ENCODE data around the gene CSH2. TPM values are rescaled to one million over a fixed set of nuclear protein-coding genes. Genes with fewer than 3 reads are reported as not detected.

The CSH2 gene
- total and polyA plus RNA-seq, 9 of the 15 experiments (the other 6 are each of a cell fraction or from before 2014, with no cell fraction given) = not detected

GRCh38 chr17:63834431-63835166, 38.9 kb downstream of the CSH2 start (continued):
- TF ChIP-seq CBX1 (IDR thresholded peaks at IDR 0.05; ENCODE audit: low read depth) (no peak), CCNT2 (IDR thresholded peaks at IDR 0.05; ENCODE audit: borderline replicate concordance, extremely low read depth, insufficient read length, low read depth, low read length) (no peak), TFE3 (CRISPR knock-in tag; IDR thresholded peaks at IDR 0.05) (no peak), ZC3H11A (IDR thresholded peaks at IDR 0.05; ENCODE audit: low read depth, low read length) (no peak), CBFB (CRISPR knock-in tag; IDR thresholded peaks at IDR 0.05) (no peak), ZNF551 (CRISPR knock-in tag; IDR thresholded peaks at IDR 0.05) (no peak), SAFB (IDR thresholded peaks at IDR 0.05; ENCODE audit: borderline replicate concordance, low read depth, low read length) (no peak), ZNF785 (CRISPR knock-in tag; IDR thresholded peaks at IDR 0.05) (no peak), PRPF4 (IDR thresholded peaks at IDR 0.05; ENCODE audit: insufficient read depth, low read depth, low read length, poor library complexity, severe bottlenecking) (no peak), SFPQ (IDR thresholded peaks at IDR 0.05; ENCODE audit: low read depth, low read length) (no peak), SMARCA4 (IDR thresholded peaks at IDR 0.05) (peak; percentile 35; the same call in 1 of the 2 replicates), HDAC3 (IDR thresholded peaks at IDR 0.05; ENCODE audit: borderline replicate concordance, partially characterized antibody) (no peak), FOXA3 (CRISPR knock-in tag; conservative IDR thresholded peaks at IDR 0.05 in 1 of 2, IDR thresholded peaks at IDR 0.05 in 1 of 2) (no peak), NELFE (IDR thresholded peaks at IDR 0.05; ENCODE audit: insufficient read depth, insufficient read length) (no peak), ZNF143 (CRISPR knock-in tag; IDR thresholded peaks at IDR 0.05) (no peak), TBL1XR1 (IDR thresholded peaks at IDR 0.05; ENCODE audit: low read length in 2 of 2) (no peak), ZNF140 (CRISPR knock-in tag; IDR thresholded peaks at IDR 0.05) (no peak), RBM17 (IDR thresholded peaks at IDR 0.05; ENCODE audit: borderline replicate concordance, low read depth, low read length) (no peak), IRF9 (tag; IDR thresholded peaks at IDR 0.05) (no peak), ADNP (tag; IDR thresholded peaks at IDR 0.05) (no peak), FOXK1 (CRISPR knock-in tag; IDR thresholded peaks at IDR 0.05; ENCODE audit: borderline replicate concordance) (no peak)
- TF ChIP-seq, protein P1, sequence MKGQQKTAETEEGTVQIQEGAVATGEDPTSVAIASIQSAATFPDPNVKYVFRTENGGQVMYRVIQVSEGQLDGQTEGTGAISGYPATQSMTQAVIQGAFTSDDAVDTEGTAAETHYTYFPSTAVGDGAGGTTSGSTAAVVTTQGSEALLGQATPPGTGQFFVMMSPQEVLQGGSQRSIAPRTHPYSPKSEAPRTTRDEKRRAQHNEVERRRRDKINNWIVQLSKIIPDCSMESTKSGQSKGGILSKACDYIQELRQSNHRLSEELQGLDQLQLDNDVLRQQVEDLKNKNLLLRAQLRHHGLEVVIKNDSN (CRISPR knock-in tag; IDR thresholded peaks at IDR 0.05) = no peak

Measured in K562 (cell line).